Gastroesophageal sphincter (tissue), 3 donors: ENCODE results near the gene CDH23.

Experiments
- POLR2A ChIP-seq, 2 donors: fragments of 450-650 bp; IDR thresholded peaks; one replicate each; pipeline ENCODE4 v1.6.1; 2017; ENCODE audit warnings: antibody characterized with exemption in 2 of 2, mild to moderate bottlenecking in 2 of 2, moderate library complexity in 1 of 2
- TF ChIP-seq, protein P1 (sequence below), 4 experiments: fragments of 200-600 bp in 2 of 4; fragments of 450-650 bp in 2 of 4; sonication (generic) in 1 of 4; IDR thresholded peaks; one replicate each; pipeline ENCODE4 v1.5.1; 2017 to 2019; ENCODE audit warnings: antibody characterized with exemption in 4 of 4, mild to moderate bottlenecking in 2 of 4, moderate library complexity in 2 of 4

DNA sequence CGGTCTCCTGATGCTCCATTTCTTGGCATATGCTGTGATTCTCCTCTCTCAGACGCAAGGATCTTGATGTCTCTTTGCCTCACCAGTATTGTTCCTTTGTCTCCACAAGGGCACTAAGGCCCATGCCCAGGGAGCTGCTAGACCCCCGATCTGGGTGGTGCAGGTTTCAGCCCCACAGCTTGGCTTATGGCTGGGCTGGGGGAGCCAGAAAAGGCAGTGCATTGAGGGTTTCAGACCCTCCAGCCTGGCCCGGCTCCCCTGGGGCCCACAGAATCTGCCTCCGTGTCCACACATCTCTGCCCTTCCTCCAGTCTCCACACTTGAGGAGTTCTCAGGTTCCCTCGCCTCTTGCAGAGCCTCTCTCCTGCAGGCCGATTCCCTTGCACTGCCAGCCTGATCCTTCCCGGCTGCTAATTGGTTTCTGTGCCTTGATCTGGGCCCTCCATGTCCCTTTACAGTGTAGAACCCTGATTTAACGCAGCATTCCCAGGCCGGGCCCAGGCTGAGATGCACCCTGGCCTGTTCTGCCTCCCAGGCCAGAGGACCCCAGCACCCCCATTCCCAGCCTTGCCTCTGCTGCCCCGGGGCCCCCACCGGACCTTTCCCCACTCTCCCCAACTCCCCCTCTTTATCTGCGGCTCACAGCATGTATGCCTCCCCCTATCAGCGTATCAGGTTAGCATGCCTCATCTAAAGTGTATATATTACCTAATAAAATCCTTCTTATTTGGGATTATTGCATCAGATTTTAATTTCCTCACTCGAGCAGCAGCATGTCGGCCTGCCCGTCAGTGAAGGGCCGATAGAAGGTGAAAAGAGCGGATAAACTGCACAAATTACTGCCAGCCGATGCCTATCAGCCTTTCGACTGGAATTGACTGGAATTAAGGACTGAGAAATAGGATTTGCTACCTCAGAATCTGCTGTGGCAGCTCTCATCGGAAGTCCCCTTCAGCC lies 177.1 kb downstream of the CDH23 start:
- no peak for TF ChIP-seq POLR2A (IDR thresholded peaks at IDR 0.05)
- TF ChIP-seq, protein P1, sequence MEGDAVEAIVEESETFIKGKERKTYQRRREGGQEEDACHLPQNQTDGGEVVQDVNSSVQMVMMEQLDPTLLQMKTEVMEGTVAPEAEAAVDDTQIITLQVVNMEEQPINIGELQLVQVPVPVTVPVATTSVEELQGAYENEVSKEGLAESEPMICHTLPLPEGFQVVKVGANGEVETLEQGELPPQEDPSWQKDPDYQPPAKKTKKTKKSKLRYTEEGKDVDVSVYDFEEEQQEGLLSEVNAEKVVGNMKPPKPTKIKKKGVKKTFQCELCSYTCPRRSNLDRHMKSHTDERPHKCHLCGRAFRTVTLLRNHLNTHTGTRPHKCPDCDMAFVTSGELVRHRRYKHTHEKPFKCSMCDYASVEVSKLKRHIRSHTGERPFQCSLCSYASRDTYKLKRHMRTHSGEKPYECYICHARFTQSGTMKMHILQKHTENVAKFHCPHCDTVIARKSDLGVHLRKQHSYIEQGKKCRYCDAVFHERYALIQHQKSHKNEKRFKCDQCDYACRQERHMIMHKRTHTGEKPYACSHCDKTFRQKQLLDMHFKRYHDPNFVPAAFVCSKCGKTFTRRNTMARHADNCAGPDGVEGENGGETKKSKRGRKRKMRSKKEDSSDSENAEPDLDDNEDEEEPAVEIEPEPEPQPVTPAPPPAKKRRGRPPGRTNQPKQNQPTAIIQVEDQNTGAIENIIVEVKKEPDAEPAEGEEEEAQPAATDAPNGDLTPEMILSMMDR (IDR thresholded peaks at IDR 0.05): no peak
